ENCODE measurements around the gene MRPL55. TPM values are rescaled to one million over a fixed set of nuclear protein-coding genes. Genes with fewer than 3 reads are reported as not detected.

Gene MRPL55
- total RNA-seq, result 62.3 and 90.3 TPM in 2 replicates

- no peak for DNase-seq (ENCODE audit: extremely low read depth, low read depth, low spot score)
Observed at GRCh38 chr1:228109073-228109961, at the start of gene MRPL55. MRPL55 (minus strand) TSS chr1:228109299; CDS start chr1:228108260, 1,039 bp downstream.

- no peak for DNase-seq (ENCODE audit: extremely low read depth, low read depth, low spot score)
Observed at GRCh38 chr1:228158151-228159007, 49.3 kb upstream of the MRPL55 start.

GRCh38 chr1:228157729-228158126 lies 48.6 kb upstream of the MRPL55 start:
- no peak for DNase-seq (ENCODE audit: extremely low read depth, low read depth, low spot score)

- DNase-seq (ENCODE audit: extremely low read depth, low read depth, low spot score), result no peak
Observed at GRCh38 chr1:228156941-228157728, 48.0 kb upstream of the MRPL55 start.

- no peak for DNase-seq (ENCODE audit: extremely low read depth, low read depth, low spot score)
Observed at GRCh38 chr1:228156515-228156881, 47.4 kb upstream of the MRPL55 start.

- no peak for DNase-seq (ENCODE audit: extremely low read depth, low read depth, low spot score)
Observed at GRCh38 chr1:228155596-228156514, 46.8 kb upstream of the MRPL55 start.

GRCh38 chr1:228154670-228155571 lies 45.8 kb upstream of the MRPL55 start:
- DNase-seq (ENCODE audit: extremely low read depth, low read depth, low spot score), result no peak

- DNase-seq (ENCODE audit: extremely low read depth, low read depth, low spot score), result no peak
Observed at GRCh38 chr1:228154021-228154669, 45.0 kb upstream of the MRPL55 start.

- DNase-seq (ENCODE audit: extremely low read depth, low read depth, low spot score), result no peak
Observed at GRCh38 chr1:228152918-228153258, 43.8 kb upstream of the MRPL55 start.

- no peak for DNase-seq (ENCODE audit: extremely low read depth, low read depth, low spot score)
Observed at GRCh38 chr1:228152097-228152917, 43.2 kb upstream of the MRPL55 start.

GRCh38 chr1:228151180-228151925 lies 42.3 kb upstream of the MRPL55 start:
- DNase-seq (ENCODE audit: extremely low read depth, low read depth, low spot score), result no peak

GRCh38 chr1:228150461-228151179 lies 41.5 kb upstream of the MRPL55 start:
- no peak for DNase-seq (ENCODE audit: extremely low read depth, low read depth, low spot score)

- no peak for DNase-seq (ENCODE audit: extremely low read depth, low read depth, low spot score)
Observed at GRCh38 chr1:228150120-228150460, 41.0 kb upstream of the MRPL55 start.

GRCh38 chr1:228149406-228150119 lies 40.5 kb upstream of the MRPL55 start, which contains the start of gene GJC2:
GJC2 (plus strand) TSS chr1:228149930; CDS start chr1:228157759, 7,829 bp downstream.
- no peak for DNase-seq (ENCODE audit: extremely low read depth, low read depth, low spot score)

GRCh38 chr1:228148935-228149405 lies 39.9 kb upstream of the MRPL55 start:
- no peak for DNase-seq (ENCODE audit: extremely low read depth, low read depth, low spot score)
